ENCODE data around the gene ZBTB49.

ZBTB49 gene

GRCh38 chr4:4320951-4321714 is 31.1 kb downstream of the ZBTB49 start:
- Histone ChIP-seq H3K27ac (no peak overlapping the region), H3K4me3 (no peak overlapping the region)

- H3K27ac ChIP-seq = no peak overlapping the region
- no peak overlapping the region for H3K4me3 ChIP-seq
Measured at GRCh38 chr4:4321951-4322688, 32.1 kb downstream of the ZBTB49 start.

- H3K27ac ChIP-seq = no peak overlapping the region
- no peak overlapping the region for H3K4me3 ChIP-seq
Measured at GRCh38 chr4:4323705-4324534, 33.9 kb downstream of the ZBTB49 start.

- H3K27ac ChIP-seq = no peak overlapping the region
- no peak overlapping the region for H3K4me3 ChIP-seq
Measured at GRCh38 chr4:4325321-4325720, 35.3 kb downstream of the ZBTB49 start.

GRCh38 chr4:4326166-4326565 is 36.1 kb downstream of the ZBTB49 start:
- Histone ChIP-seq H3K27ac (no peak overlapping the region), H3K4me3 (no peak overlapping the region)

- H3K4me3 ChIP-seq = no peak overlapping the region
Measured at GRCh38 chr4:4327652-4328121, 37.6 kb downstream of the ZBTB49 start.

GRCh38 chr4:4328206-4328605 is 38.2 kb downstream of the ZBTB49 start:
- H3K27ac ChIP-seq = no peak overlapping the region
- H3K4me3 ChIP-seq = no peak overlapping the region

More at GRCh38 chr4:4327652-4328121, 37.6 kb downstream of the ZBTB49 start:
- no peak overlapping the region for H3K27ac ChIP-seq

GRCh38 chr4:4328840-4329239 is 38.8 kb downstream of the ZBTB49 start:
- H3K27ac ChIP-seq = no peak overlapping the region
- H3K4me3 ChIP-seq = no peak overlapping the region

GRCh38 chr4:4329496-4329895 is 39.4 kb downstream of the ZBTB49 start:
- Histone ChIP-seq H3K27ac (no peak overlapping the region), H3K4me3 (no peak overlapping the region)

GRCh38 chr4:4330794-4331193 is 40.7 kb downstream of the ZBTB49 start:
- Histone ChIP-seq H3K27ac (no peak overlapping the region), H3K4me3 (no peak overlapping the region)

GRCh38 chr4:4332529-4332928 is 42.5 kb downstream of the ZBTB49 start:
- H3K27ac ChIP-seq = no peak overlapping the region

GRCh38 chr4:4333265-4333706 is 43.2 kb downstream of the ZBTB49 start:
- no peak overlapping the region for H3K27ac ChIP-seq
- H3K4me3 ChIP-seq = no peak overlapping the region

More at GRCh38 chr4:4332529-4332928, 42.5 kb downstream of the ZBTB49 start:
- no peak overlapping the region for H3K4me3 ChIP-seq

- Histone ChIP-seq H3K4me3 (no peak overlapping the region), H3K27ac (no peak overlapping the region)
Measured at GRCh38 chr4:4334798-4335520, 44.9 kb downstream of the ZBTB49 start.

GRCh38 chr4:4338210-4339001 is 48.4 kb downstream of the ZBTB49 start:
- Histone ChIP-seq H3K27ac (no peak overlapping the region), H3K4me3 (no peak overlapping the region)

GRCh38 chr4:4339504-4340085 is 49.5 kb downstream of the ZBTB49 start:
- Histone ChIP-seq H3K27ac (no peak overlapping the region), H3K4me3 (no peak overlapping the region)

- H3K4me3 ChIP-seq = no peak overlapping the region
- H3K27ac ChIP-seq = no peak overlapping the region
Measured at GRCh38 chr4:4341861-4342650, 52.0 kb downstream of the ZBTB49 start.

GRCh38 chr4:4343038-4343437 is 53.0 kb downstream of the ZBTB49 start:
- no peak overlapping the region for H3K27ac ChIP-seq
- no peak overlapping the region for H3K4me3 ChIP-seq

Data from skin epidermis (tissue), 12 donors.